Sigmoid colon (tissue), 3 donors: ENCODE data around the gene SLC35A2.

Experiments
- CTCF ChIP-seq, 4 experiments: fragments of 450-650 bp in 3 of 4; fragments of 200-600 bp in 1 of 4; IDR thresholded peaks; one replicate each; pipeline ENCODE4 v1.5.1; 2016 to 2019; ENCODE audit warnings: antibody characterized with exemption in 4 of 4, mild to moderate bottlenecking in 3 of 4, moderate library complexity in 2 of 4
- POLR2A ChIP-seq, 2 donors: fragments of 450-650 bp; IDR thresholded peaks; one replicate each; pipeline ENCODE4 v1.6.1; 2016; ENCODE audit warnings: antibody characterized with exemption in 2 of 2, mild to moderate bottlenecking in 2 of 2, moderate library complexity in 2 of 2

- TF ChIP-seq CTCF (IDR thresholded peaks at IDR 0.05) (no peak), POLR2A (IDR thresholded peaks at IDR 0.05) (no peak)
Measured at GRCh38 chrX:48904180-48904579, 7.3 kb downstream of the SLC35A2 start.
